DOHH2 (cell line): Measurements from ENCODE around the gene PRR36.

ENCODE experiments used
- CTCF ChIP-seq: fragments of 200-600 bp; sonication (generic); IDR thresholded peaks from one replicate; pipeline ENCODE4 v1.5.1; 2014; ENCODE audit warnings: antibody characterized with exemption, mild to moderate bottlenecking, low read depth, low read length; ENCODE audit not compliant: poor library complexity, severe bottlenecking
- EZH2phosphoT487 ChIP-seq: fragments of 200-600 bp; sonication (generic); IDR thresholded peaks from 2 replicates; pipeline ENCODE4 v1.6.1; 2017; ENCODE audit warnings: borderline replicate concordance, mild to moderate bottlenecking, antibody characterized with exemption, low read length, moderate library complexity, mixed read lengths

- TF ChIP-seq CTCF (no peak), EZH2phosphoT487 (no peak)
Observed at GRCh38 chr19:7869910-7870511, 4.2 kb downstream of the PRR36 start.
